GM23338 (cell line): ENCODE data around the gene ALDH3B1.
"Not testable (repeated sequence)": the region's sequence is repeated elsewhere in the genome, so short reads cannot be mapped to it uniquely, and the experiment has no call there.

Source experiments
- CTCF ChIP-seq, 2 experiments: fragments of 200-600 bp in 1 of 2; sonication (generic) in 1 of 2; conservative IDR thresholded peaks; 2 replicates each; pipeline versions ENCODE4 v1.5.1 to v1.6.1; 2016 to 2017; ENCODE audit warnings: antibody characterized with exemption in 2 of 2, low read depth in 2 of 2, mild to moderate bottlenecking in 2 of 2, moderate library complexity in 1 of 2
- EZH2 ChIP-seq: fragments of 200-600 bp; sonication (generic); IDR thresholded peaks from one replicate; pipeline ENCODE4 v1.8.0; 2017; ENCODE audit warnings: antibody characterized with exemption, mild to moderate bottlenecking, low read depth; ENCODE audit not compliant: unreplicated experiment
- POLR2AphosphoS5 ChIP-seq: IDR thresholded peaks from 2 replicates; pipeline ENCODE4 v1.6.1; 2016; ENCODE audit warnings: antibody characterized with exemption, low read depth

- TF ChIP-seq POLR2AphosphoS5; EZH2; CTCF (conservative IDR thresholded peaks at IDR 0.05; ENCODE audit: low read depth in 2 of 2): not testable (repeated sequence)
Observed at GRCh38 chr11:67974746-67975145, 35.4 kb upstream of the ALDH3B1 start.
